KMS-11 (cell line): ENCODE measurements around the gene LSP1.

Source experiments
- H2AFZ ChIP-seq: fragments of 200-600 bp; sonication (generic); 2 replicates; pipeline ENCODE4 v1.6.1; 2016; ENCODE audit warnings: antibody characterized with exemption, mixed run types, low read depth
- H3K27ac ChIP-seq: fragments of 200-600 bp; sonication (generic); 2 replicates; pipeline ENCODE4 v1.6.1; 2016; ENCODE audit warnings: mild to moderate bottlenecking, mixed run types
- H3K27me3 ChIP-seq: fragments of 200-600 bp; sonication (generic); 2 replicates; pipeline ENCODE4 v1.6.1; 2017; ENCODE audit warnings: mild to moderate bottlenecking, low read depth, mixed run types, moderate library complexity; ENCODE audit not compliant: insufficient read depth
- H3K36me3 ChIP-seq: fragments of 200-600 bp; sonication (generic); 2 replicates; pipeline ENCODE4 v1.6.1; 2017; ENCODE audit warnings: mild to moderate bottlenecking, mixed run types; ENCODE audit not compliant: insufficient read depth
- H3K4me1 ChIP-seq: fragments of 200-600 bp; sonication (generic); 2 replicates; pipeline ENCODE4 v1.6.1; 2016; ENCODE audit warnings: mild to moderate bottlenecking, low read depth, mixed run types; ENCODE audit not compliant: poor library complexity, severe bottlenecking
- H3K4me2 ChIP-seq: fragments of 200-600 bp; sonication (generic); 2 replicates; pipeline ENCODE4 v1.7.0; 2016; ENCODE audit warnings: mild to moderate bottlenecking, mixed run types
- H3K4me3 ChIP-seq: fragments of 200-600 bp; sonication (generic); IDR thresholded peaks from 2 replicates; pipeline ENCODE4 v1.6.1; 2017; ENCODE audit warnings: low read depth, low read length, mixed read lengths; ENCODE audit not compliant: insufficient read depth
- H3K79me2 ChIP-seq: fragments of 200-600 bp; sonication (generic); 2 replicates; pipeline ENCODE4 v1.6.1; 2016; ENCODE audit warnings: low read depth, mixed run types; ENCODE audit not compliant: insufficient read depth
- H3K9ac ChIP-seq: fragments of 200-600 bp; sonication (generic); 2 replicates; pipeline ENCODE4 v1.6.1; 2016; ENCODE audit warnings: mild to moderate bottlenecking, mixed run types
- H4K20me1 ChIP-seq: fragments of 200-600 bp; sonication (generic); 2 replicates; pipeline ENCODE4 v1.6.1; 2016; ENCODE audit warnings: mild to moderate bottlenecking, mixed run types; ENCODE audit not compliant: insufficient read depth
- TF ChIP-seq, protein P1 (sequence below): fragments of 200-600 bp; sonication (generic); conservative IDR thresholded peaks from 2 replicates; pipeline ENCODE4 v1.6.1; 2017; ENCODE audit warnings: low read depth, mild to moderate bottlenecking, antibody characterized with exemption, low read length, moderate library complexity, mixed read lengths

LSP1 gene

DNA sequence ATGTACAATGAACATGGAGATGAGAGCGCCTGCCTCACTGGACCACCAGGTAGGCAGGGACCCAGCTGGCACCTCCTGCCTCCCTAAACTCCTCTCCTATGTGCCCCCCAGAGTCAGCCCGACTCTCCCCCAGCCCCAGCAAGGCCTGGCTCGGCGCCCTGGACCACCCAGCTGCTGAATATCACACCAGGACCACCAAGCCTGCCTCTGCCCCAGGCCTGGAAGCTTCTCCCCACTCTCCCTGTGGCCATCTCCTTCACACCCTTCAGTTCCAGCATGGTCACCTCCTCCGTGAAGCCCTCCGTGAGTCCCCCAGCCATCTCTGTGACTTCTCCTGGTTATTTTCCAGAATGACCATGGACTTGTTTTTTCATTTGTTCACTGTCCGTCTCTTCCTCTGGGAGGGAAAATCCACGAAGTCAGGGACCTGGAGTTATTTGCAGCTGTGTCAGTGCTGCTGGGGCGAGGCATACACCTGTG lies 6.4 kb upstream of the LSP1 start:
- no peak overlapping the region for H3K9ac ChIP-seq
- peaks cover 85% of the 10 kb centered on the region for H3K27me3 ChIP-seq
- H3K4me3 ChIP-seq = no peak overlapping the region
- H3K36me3 ChIP-seq = no peaks in the 10 kb centered on the region
- no peak overlapping the region for H3K4me2 ChIP-seq
- H3K27ac ChIP-seq = no peak overlapping the region
- H3K4me1 ChIP-seq = peaks cover 12% of the 10 kb centered on the region
- TF ChIP-seq, protein P1, sequence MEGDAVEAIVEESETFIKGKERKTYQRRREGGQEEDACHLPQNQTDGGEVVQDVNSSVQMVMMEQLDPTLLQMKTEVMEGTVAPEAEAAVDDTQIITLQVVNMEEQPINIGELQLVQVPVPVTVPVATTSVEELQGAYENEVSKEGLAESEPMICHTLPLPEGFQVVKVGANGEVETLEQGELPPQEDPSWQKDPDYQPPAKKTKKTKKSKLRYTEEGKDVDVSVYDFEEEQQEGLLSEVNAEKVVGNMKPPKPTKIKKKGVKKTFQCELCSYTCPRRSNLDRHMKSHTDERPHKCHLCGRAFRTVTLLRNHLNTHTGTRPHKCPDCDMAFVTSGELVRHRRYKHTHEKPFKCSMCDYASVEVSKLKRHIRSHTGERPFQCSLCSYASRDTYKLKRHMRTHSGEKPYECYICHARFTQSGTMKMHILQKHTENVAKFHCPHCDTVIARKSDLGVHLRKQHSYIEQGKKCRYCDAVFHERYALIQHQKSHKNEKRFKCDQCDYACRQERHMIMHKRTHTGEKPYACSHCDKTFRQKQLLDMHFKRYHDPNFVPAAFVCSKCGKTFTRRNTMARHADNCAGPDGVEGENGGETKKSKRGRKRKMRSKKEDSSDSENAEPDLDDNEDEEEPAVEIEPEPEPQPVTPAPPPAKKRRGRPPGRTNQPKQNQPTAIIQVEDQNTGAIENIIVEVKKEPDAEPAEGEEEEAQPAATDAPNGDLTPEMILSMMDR = no peak
- H3K79me2 ChIP-seq = no peaks in the 10 kb centered on the region
- H2AFZ ChIP-seq = no peak overlapping the region
- no peaks in the 10 kb centered on the region for H4K20me1 ChIP-seq

DNA sequence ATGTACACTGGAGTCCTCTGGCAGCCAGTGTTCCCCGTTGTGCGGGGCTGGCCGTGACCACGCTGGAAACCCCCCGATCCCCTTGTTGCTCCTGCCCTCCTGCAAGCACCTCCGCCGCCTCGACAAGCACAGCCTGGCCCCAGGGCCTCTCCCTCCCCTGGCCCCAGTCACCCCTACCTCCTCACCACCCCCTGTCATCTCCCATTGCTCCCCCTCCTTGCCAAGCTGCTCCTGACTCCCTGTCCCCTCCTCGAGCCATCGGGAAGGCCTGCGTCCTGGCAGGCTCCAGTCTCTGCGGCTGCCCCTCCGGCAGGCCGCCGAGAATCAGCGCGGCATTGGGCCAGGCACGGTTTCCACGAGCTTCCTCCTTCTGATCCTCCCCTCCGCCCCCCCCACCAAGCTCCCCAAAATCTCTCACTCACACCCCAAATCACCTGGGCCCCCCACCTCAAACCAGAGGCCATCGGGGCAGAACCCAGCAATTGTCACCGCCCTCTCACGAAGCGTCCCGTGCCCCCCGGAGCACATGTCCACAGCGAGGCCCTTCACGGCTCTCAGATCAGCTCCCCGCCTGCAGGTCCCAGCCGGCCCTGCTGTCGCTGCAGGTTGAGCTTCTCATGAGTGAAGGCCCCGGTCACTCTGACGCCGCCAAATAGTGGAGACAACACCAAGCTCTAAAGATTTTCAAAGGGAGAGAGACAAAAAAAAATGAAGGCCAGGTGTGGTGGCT lies 5.7 kb upstream of the LSP1 start:
- Histone ChIP-seq H2AFZ (no peak overlapping the region), H3K79me2 (no peaks in the 10 kb centered on the region), H3K9ac (no peak overlapping the region), H3K27me3 (peaks cover 80% of the 10 kb centered on the region), H3K4me2 (no peak overlapping the region), H4K20me1 (no peaks in the 10 kb centered on the region), H3K36me3 (no peaks in the 10 kb centered on the region), H3K27ac (no peak overlapping the region), H3K4me1 (peaks cover 17% of the 10 kb centered on the region), H3K4me3 (no peak overlapping the region)
- TF ChIP-seq, protein P1 = no peak

DNA sequence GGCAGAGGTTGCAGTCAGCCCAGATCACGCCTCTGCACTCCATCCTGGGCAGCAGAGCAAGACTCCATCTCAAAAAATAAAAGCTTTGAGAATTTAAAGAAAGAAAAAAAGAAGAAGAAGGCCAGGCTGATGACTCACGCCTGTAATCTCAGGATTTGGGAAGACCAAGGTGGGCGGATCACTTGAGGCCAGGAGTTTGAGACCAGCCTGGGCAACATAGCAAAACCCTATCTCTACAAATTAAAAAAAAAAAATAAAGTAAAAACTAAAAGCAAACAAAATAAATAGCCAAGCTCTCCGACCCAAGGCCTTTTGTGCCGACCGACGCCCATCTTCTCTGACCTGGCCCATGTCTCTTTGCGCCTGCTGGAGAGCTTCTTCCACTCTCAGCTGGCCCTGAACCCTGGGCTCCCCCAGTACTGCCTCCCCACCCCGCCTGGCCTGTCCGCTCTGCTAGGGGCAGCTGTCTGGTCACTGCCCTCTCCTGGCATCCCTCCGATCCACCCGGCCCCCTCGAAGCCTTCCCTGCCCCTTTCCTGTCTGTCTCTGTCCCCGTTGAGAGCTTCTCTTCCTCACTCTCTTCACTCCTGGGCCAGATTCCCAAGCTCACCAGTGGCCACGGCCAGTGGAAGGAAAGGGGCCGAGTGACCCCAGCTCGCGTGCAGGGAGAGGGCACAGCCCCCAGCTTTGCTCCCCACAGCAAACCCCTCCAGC lies 4.8 kb upstream of the LSP1 start:
- Histone ChIP-seq H2AFZ (no peak overlapping the region), H3K4me3 (no peak overlapping the region), H3K9ac (no peak overlapping the region), H3K4me2 (no peak overlapping the region), H3K4me1 (peaks cover 26% of the 10 kb centered on the region), H3K27me3 (peaks cover 72% of the 10 kb centered on the region), H4K20me1 (no peaks in the 10 kb centered on the region), H3K36me3 (no peaks in the 10 kb centered on the region), H3K27ac (no peak overlapping the region), H3K79me2 (no peaks in the 10 kb centered on the region)
- TF ChIP-seq, protein P1 = no peak

DNA sequence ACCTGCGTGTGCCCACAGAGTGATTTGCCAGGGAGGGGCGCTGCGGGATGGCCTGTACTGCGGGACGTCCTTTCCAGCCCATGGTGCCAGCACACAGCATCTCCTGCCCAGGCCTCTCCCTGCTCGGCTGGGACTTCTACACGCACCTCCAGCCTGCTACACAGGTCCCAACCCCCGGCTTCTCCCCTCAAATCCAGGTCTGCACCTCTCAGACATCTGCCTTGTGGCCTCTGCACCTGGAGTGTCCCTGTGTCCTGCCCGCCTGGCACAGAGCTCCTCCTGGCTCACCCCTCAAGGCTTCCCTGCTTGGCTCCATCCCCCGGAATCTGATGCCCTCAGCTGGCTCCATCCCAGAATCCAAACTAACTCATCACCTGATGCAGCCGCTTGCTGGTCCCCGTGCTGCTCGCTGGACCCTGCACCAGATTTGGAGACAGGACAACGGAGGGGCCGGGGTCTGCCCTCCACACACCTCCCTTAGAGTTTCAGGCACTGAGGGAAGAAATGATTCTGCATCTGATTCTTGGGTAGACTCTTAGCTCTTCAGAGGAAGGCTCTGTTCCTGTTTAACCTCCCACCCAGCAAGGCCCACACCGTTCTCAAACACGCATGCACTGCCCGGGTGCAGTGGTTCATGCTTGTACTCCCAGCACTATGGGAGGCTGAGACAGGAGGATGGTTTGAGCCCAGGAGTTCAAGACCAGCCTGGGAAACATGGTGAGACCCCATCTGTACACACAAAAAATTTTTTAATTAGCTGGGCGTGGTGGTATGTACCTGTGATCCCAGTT lies 4.0 kb upstream of the LSP1 start:
- Histone ChIP-seq H3K79me2 (no peaks in the 10 kb centered on the region), H2AFZ (no peak overlapping the region), H3K4me2 (no peak overlapping the region), H3K9ac (no peak overlapping the region), H3K36me3 (no peaks in the 10 kb centered on the region), H3K27ac (no peak overlapping the region), H4K20me1 (no peaks in the 10 kb centered on the region), H3K27me3 (peaks cover 64% of the 10 kb centered on the region), H3K4me1 (peaks cover 31% of the 10 kb centered on the region), H3K4me3 (no peak overlapping the region)
- TF ChIP-seq, protein P1 = no peak
